HCT116 (cell line): ENCODE measurements around the gene CCDC85B.

ENCODE experiments used
- EZH2phosphoT487 ChIP-seq: fragments of 200-600 bp; IDR thresholded peaks from 2 replicates; pipeline ENCODE4 v1.6.1; 2018; ENCODE audit warnings: antibody characterized with exemption, borderline replicate concordance
- POLR2A ChIP-seq: IDR thresholded peaks from 2 replicates; pipeline ENCODE4 v1.7.0; 2011; ENCODE audit warnings: borderline replicate concordance; ENCODE audit not compliant: insufficient read depth, insufficient read length; ENCODE audit errors: extremely low read depth
- POLR2AphosphoS5 ChIP-seq: IDR thresholded peaks from 2 replicates; pipeline ENCODE4 v1.6.1; 2011; ENCODE audit warnings: mild to moderate bottlenecking, low read depth, low read length, moderate library complexity
- TF ChIP-seq, protein P1 (sequence below), 3 experiments: fragments of 200-600 bp in 1 of 3; sonication (generic) in 1 of 3; IDR thresholded peaks in 2 of 3; conservative IDR thresholded peaks in 1 of 3; 2 replicates each; pipeline ENCODE4 v1.5.1; 2012 to 2017; ENCODE audit warnings: low read depth in 2 of 3, low read length in 2 of 3, antibody characterized with exemption in 1 of 3, borderline replicate concordance in 1 of 3, control low read depth in 1 of 3, mild to moderate bottlenecking in 1 of 3, mixed read lengths in 1 of 3, mixed run types in 1 of 3, moderate library complexity in 1 of 3; ENCODE audit not compliant: insufficient read depth in 1 of 3
- TF ChIP-seq, protein P2 (sequence below): IDR thresholded peaks from 2 replicates; pipeline ENCODE4 v1.6.1; 2012

DNA sequence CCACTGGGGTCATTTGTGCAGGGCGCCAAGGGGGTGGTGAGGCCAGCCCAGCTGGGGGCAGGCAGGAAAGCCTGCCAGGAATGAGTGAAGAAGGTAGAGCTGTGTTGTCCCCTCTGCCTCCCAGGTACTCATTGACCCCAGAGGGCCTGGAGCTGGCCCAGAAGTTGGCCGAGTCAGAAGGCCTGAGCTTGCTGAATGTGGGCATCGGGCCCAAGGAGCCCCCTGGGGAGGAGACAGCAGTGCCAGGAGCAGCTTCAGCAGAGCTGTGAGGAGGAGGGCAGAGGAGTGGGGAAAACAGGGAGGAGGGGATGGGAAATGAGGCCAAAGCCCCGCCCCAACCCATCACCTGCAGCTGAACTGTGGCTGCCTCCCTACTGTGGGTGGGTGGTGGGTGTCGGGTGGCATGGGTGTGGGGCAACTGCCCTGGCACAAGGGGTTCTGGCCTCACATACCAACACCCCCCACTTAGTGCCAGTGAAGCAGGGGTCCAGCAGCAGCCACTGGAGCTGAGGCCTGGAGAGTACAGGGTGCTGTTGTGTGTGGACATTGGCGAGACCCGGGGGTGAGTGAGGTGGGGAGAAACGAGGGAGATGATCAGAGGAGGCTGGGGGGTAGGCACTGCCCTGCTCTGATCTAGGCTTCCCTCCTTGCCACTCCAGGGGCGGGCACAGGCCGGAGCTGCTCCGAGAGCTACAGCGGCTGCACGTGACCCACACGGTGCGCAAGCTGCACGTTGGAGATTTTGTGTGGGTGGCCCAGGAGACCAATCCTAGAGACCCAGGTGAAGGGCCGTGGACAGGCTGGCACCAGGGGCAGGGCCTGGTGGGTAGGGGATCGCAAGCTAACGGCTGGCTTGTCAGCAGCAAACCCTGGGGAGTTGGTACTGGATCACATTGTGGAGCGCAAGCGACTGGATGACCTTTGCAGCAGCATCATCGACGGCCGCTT, 27.3 kb upstream of the CCDC85B start:
- TF ChIP-seq POLR2AphosphoS5 (no peak), EZH2phosphoT487 (no peak), POLR2A (no peak)
- TF ChIP-seq, protein P1, sequence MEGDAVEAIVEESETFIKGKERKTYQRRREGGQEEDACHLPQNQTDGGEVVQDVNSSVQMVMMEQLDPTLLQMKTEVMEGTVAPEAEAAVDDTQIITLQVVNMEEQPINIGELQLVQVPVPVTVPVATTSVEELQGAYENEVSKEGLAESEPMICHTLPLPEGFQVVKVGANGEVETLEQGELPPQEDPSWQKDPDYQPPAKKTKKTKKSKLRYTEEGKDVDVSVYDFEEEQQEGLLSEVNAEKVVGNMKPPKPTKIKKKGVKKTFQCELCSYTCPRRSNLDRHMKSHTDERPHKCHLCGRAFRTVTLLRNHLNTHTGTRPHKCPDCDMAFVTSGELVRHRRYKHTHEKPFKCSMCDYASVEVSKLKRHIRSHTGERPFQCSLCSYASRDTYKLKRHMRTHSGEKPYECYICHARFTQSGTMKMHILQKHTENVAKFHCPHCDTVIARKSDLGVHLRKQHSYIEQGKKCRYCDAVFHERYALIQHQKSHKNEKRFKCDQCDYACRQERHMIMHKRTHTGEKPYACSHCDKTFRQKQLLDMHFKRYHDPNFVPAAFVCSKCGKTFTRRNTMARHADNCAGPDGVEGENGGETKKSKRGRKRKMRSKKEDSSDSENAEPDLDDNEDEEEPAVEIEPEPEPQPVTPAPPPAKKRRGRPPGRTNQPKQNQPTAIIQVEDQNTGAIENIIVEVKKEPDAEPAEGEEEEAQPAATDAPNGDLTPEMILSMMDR (IDR thresholded peaks at IDR 0.05 in 2 of 3, conservative IDR thresholded peaks at IDR 0.05 in 1 of 3; ENCODE audit: borderline replicate concordance in 1 of 3, insufficient read depth in 1 of 3, low read depth in 2 of 3, low read length in 2 of 3): no peak
- TF ChIP-seq, protein P2, sequence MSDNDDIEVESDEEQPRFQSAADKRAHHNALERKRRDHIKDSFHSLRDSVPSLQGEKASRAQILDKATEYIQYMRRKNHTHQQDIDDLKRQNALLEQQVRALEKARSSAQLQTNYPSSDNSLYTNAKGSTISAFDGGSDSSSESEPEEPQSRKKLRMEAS: no peak
